GM20431 (cell line): ENCODE results near the gene DUSP22.

Source experiments
- in situ Hi-C: fragments of 300-500 bp; cut with MseI, MboI; formaldehyde crosslinking; loops from one replicate; pipeline ENCODE4 v1.15.0; 2020; ENCODE audit warnings: low sequenced_read_pairs; ENCODE audit not compliant: unreplicated experiment

The DUSP22 gene

GRCh38 chr6:388202-388903, 96.1 kb downstream of the DUSP22 start:
- in situ Hi-C loops = no loop called here

GRCh38 chr6:389143-389542, 96.9 kb downstream of the DUSP22 start:
- in situ Hi-C loops = no loop called here

GRCh38 chr6:389622-390021, 97.3 kb downstream of the DUSP22 start:
- in situ Hi-C loops = no loop called here

GRCh38 chr6:390914-391558, 98.7 kb downstream of the DUSP22 start:
- in situ Hi-C loops = no loop called here

- in situ Hi-C loops = no loop called here
Measured at GRCh38 chr6:391559-392440, 99.5 kb downstream of the DUSP22 start, which contains the start of gene IRF4. Gene IRF4 (plus strand): TSS chr6:391752. CDS start chr6:393153, 1,401 bp downstream.

- in situ Hi-C loops = no loop called here
Measured at GRCh38 chr6:392441-393390, 100.4 kb downstream of the DUSP22 start.

GRCh38 chr6:393391-394221, 101.3 kb downstream of the DUSP22 start:
- in situ Hi-C loops = no loop called here

GRCh38 chr6:394641-395289, 102.5 kb downstream of the DUSP22 start:
- in situ Hi-C loops = no loop called here

GRCh38 chr6:395432-396125, 103.3 kb downstream of the DUSP22 start:
- in situ Hi-C loops = no loop called here

GRCh38 chr6:396126-396520, 103.8 kb downstream of the DUSP22 start:
- in situ Hi-C loops = no loop called here

- in situ Hi-C loops = no loop called here
Measured at GRCh38 chr6:397056-397455, 104.8 kb downstream of the DUSP22 start.

- in situ Hi-C loops = no loop called here
Measured at GRCh38 chr6:397604-398003, 105.3 kb downstream of the DUSP22 start.

GRCh38 chr6:398065-398464, 105.8 kb downstream of the DUSP22 start:
- in situ Hi-C loops = no loop called here

- in situ Hi-C loops = no loop called here
Measured at GRCh38 chr6:398558-399078, 106.3 kb downstream of the DUSP22 start.

- in situ Hi-C loops = no loop called here
Measured at GRCh38 chr6:399785-400534, 107.7 kb downstream of the DUSP22 start.

GRCh38 chr6:400815-401214, 108.5 kb downstream of the DUSP22 start:
- in situ Hi-C loops = no loop called here
